Measurements from ENCODE around the gene TRPC1. TPM values are rescaled to one million over a fixed set of nuclear protein-coding genes. Genes with fewer than 3 reads are reported as not detected.

The TRPC1 gene
- total and polyA plus RNA-seq, 7 donors = 0.41 to 2.1 (median 0.78) TPM

DNA sequence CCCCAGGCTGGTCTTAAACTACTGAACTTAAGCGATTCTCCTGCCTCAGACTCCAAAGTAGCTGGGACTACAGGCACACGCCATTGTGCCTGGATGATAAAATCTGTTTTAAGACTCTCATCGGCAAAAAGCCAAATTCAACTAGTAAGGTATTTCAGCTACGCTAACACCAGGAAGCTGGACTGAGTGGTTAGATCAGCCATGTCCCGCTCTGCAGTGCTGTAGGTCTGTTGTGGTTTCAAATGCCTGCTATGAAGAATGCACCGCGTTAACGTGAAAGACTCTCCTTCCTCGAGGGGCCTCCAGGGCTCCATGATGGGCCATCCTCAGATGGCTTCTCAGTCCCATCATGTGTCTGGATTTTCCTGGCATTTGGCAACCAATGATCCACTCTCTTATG, 94.8 kb downstream of the TRPC1 start:
- DNase-seq = no peak
- Histone ChIP-seq H3K9me3 (no peaks in the 10 kb centered on the region), H3K4me1 (no peaks in the 10 kb centered on the region), H3K4me3 (no peak overlapping the region), H3K27ac (no peak overlapping the region), H3K27me3 (ENCODE audit: insufficient read depth in 3 of 3, low read length in 2 of 3) (no peaks in the 10 kb centered on the region), H3K36me3 (ENCODE audit: insufficient read depth in 1 of 2, low read depth in 1 of 2) (no peaks in the 10 kb centered on the region)
- ATAC-seq = no peak
- TF ChIP-seq, protein P1, sequence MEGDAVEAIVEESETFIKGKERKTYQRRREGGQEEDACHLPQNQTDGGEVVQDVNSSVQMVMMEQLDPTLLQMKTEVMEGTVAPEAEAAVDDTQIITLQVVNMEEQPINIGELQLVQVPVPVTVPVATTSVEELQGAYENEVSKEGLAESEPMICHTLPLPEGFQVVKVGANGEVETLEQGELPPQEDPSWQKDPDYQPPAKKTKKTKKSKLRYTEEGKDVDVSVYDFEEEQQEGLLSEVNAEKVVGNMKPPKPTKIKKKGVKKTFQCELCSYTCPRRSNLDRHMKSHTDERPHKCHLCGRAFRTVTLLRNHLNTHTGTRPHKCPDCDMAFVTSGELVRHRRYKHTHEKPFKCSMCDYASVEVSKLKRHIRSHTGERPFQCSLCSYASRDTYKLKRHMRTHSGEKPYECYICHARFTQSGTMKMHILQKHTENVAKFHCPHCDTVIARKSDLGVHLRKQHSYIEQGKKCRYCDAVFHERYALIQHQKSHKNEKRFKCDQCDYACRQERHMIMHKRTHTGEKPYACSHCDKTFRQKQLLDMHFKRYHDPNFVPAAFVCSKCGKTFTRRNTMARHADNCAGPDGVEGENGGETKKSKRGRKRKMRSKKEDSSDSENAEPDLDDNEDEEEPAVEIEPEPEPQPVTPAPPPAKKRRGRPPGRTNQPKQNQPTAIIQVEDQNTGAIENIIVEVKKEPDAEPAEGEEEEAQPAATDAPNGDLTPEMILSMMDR (IDR thresholded peaks at IDR 0.05) = no peak
- intact Hi-C loops (cut with DNase I) = no loop called here
- WGBS, 3 donors = 92 to 94% (median 94%) methylated on average over 9 of the region's 9 CpGs

DNA sequence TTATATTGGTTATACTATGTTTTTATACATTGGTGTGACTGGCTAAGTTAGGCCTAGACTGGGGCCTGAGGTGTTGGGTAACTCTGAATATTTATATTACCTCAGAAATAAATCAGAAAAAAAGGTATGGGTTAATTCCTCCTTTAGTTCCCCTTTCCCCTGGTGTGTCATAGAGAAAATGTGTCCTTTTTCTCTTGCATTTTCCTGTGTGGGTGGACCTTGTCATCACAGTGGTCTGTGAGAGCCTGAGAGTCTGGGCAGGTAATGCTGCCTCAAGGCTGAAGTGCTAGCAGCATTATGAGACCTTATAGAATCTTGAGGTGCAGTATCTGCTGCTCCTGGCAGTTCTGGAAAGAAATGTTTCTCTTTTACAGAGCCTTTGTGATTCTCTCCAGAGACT, 95.3 kb downstream of the TRPC1 start:
- TF ChIP-seq, protein P1 (IDR thresholded peaks at IDR 0.05) = no peak
- Histone ChIP-seq H3K9me3 (no peaks in the 10 kb centered on the region), H3K4me3 (no peak overlapping the region), H3K4me1 (no peaks in the 10 kb centered on the region), H3K27me3 (ENCODE audit: insufficient read depth in 3 of 3, low read length in 2 of 3) (no peaks in the 10 kb centered on the region), H3K27ac (no peak overlapping the region), H3K36me3 (ENCODE audit: insufficient read depth in 1 of 2, low read depth in 1 of 2) (no peaks in the 10 kb centered on the region)
- ATAC-seq (no peak), DNase-seq (no peak)
- intact Hi-C loops (cut with DNase I) = no loop called here

DNA sequence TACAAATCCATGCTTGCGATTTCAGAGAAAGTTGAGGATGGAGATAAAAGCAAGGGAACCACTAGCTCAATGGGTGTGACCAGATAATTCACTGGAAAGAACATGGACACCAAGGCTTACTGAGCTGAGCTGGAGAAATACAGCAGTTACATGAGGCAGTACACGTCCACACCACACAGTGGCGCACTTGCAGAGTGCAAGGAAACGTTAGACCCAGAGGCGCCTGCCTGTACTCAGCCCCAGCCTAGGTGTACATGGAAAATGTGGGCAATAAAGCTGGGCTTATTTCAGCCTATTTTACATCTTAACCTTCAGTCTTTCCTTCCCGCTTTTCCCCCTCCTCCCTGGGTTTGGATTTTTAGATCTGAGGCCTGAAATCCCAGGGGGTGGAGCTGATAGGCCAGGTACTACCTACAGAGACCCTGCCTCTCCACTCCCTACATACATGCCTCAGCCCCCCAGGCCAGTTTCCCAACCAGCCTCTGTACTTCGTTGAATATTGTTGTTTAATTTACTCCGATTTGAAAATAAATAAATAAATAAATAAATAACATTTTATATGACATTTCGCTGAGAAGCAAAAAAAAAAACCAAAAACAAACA, 105.0 kb downstream of the TRPC1 start:
- no peaks in the 10 kb centered on the region for H3K36me3 ChIP-seq (ENCODE audit: insufficient read depth in 1 of 2, low read depth in 1 of 2)
- 30 to 34% (median 34%) methylated on average over 9 of the region's 9 CpGs for WGBS, 3 donors
- no peaks in the 10 kb centered on the region for H3K4me1 ChIP-seq
- DNase-seq = peak; percentile 81 to 82
- no peak overlapping the region for H3K27ac ChIP-seq
- intact Hi-C loops (cut with DNase I) = loop anchor here in 1 of 2 donors (5.0 kb wide), 1 partner anchor 168 kb away; no protein-coding TSS in a partner anchor
- no peak overlapping the region for H3K4me3 ChIP-seq
- TF ChIP-seq, protein P1 (IDR thresholded peaks at IDR 0.05) = peak; percentile 77
- no peaks in the 10 kb centered on the region for H3K9me3 ChIP-seq
- peak; percentile 86 to 97 (median 92) for ATAC-seq
- no peaks in the 10 kb centered on the region for H3K27me3 ChIP-seq (ENCODE audit: insufficient read depth in 3 of 3, low read length in 2 of 3)

DNA sequence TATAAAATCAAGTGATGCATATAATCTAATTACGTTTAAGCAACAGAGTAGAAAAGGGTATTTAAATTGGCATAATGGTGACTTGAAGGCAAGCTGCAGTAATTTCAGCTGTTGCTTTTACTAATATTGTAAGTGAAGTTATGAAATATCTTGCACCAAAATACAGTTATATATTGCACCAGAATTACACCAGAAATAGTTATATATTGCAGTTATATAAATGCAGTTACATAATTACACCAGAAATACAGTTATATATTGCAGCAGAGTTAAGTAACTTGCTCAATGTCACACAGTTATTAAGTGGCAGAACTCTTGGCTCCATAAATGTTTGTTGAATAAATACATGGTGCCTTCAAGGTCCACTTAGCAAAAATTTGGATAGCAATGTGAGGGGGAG, 113.7 kb downstream of the TRPC1 start:
- Histone ChIP-seq H3K4me1 (no peaks in the 10 kb centered on the region), H3K27me3 (ENCODE audit: insufficient read depth in 3 of 3, low read length in 2 of 3) (no peaks in the 10 kb centered on the region), H3K9me3 (no peaks in the 10 kb centered on the region), H3K4me3 (no peak overlapping the region), H3K27ac (no peak overlapping the region), H3K36me3 (ENCODE audit: insufficient read depth in 1 of 2, low read depth in 1 of 2) (no peaks in the 10 kb centered on the region)
- no peak for DNase-seq
- 81 to 86% (median 81%) methylated on average over 1 of the region's 1 CpG for WGBS, 3 donors
- TF ChIP-seq, protein P1 (IDR thresholded peaks at IDR 0.05) = no peak
- intact Hi-C loops (cut with DNase I) = no loop called here
- ATAC-seq = no peak

DNA sequence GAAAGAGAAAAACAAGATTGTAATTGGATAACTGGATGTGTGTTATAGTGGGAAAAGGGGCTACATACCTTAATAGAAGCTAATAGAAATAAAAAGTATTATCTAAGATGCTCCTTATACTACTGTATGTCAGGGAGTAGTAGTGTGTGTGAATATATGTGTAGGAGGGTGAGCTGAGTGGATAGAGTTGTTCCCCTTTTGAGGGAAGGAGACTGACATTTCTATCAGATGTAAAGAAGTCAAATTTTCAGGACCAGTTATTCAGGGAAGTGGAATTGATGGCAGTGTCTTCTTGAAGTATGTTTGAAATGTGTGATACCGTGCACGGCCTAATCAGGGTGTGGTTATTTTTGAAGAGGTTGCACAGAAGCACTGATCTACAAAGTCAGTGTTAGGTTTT, 116.0 kb downstream of the TRPC1 start:
- H3K36me3 ChIP-seq (ENCODE audit: insufficient read depth in 1 of 2, low read depth in 1 of 2) = no peaks in the 10 kb centered on the region
- H3K4me1 ChIP-seq = no peaks in the 10 kb centered on the region
- 81 to 94% (median 86%) methylated on average over 2 of the region's 2 CpGs for WGBS, 3 donors
- H3K27me3 ChIP-seq (ENCODE audit: insufficient read depth in 3 of 3, low read length in 2 of 3) = no peaks in the 10 kb centered on the region
- no peaks in the 10 kb centered on the region for H3K9me3 ChIP-seq
- no peak overlapping the region for H3K27ac ChIP-seq
- TF ChIP-seq, protein P1 (IDR thresholded peaks at IDR 0.05) = no peak
- DNase-seq (no peak), ATAC-seq (no peak)
- intact Hi-C loops (cut with DNase I) = no loop called here
- H3K4me3 ChIP-seq = no peak overlapping the region

Data from psoas muscle (tissue), 8 donors.